Parathyroid adenoma (tissue), 2 donors: ENCODE results near the gene C9orf40.

Source experiments
- H2AFZ ChIP-seq: fragments of 300-600 bp; sonication (generic); one replicate; pipeline ENCODE4 v1.7.0; 2017; ENCODE audit warnings: antibody characterized with exemption, mild to moderate bottlenecking
- H3K27ac ChIP-seq: fragments of 300-600 bp; sonication (generic); one replicate; pipeline ENCODE4 v1.7.0; 2017
- H3K27me3 ChIP-seq: fragments of 300-600 bp; sonication (generic); one replicate; pipeline ENCODE4 v1.7.0; 2017; ENCODE audit warnings: low read length; ENCODE audit not compliant: control insufficient read depth, insufficient read depth
- H3K36me3 ChIP-seq: fragments of 300-600 bp; sonication (generic); one replicate; pipeline ENCODE4 v1.7.0; 2017; ENCODE audit warnings: low read length; ENCODE audit not compliant: control insufficient read depth, insufficient read depth
- H3K4me1 ChIP-seq: fragments of 300-600 bp; sonication (generic); one replicate; pipeline ENCODE4 v1.7.0; 2017; ENCODE audit warnings: control low read depth
- H3K4me2 ChIP-seq: fragments of 300-600 bp; sonication (generic); one replicate; pipeline ENCODE4 v1.7.0; 2017; ENCODE audit warnings: low read length
- H3K4me3 ChIP-seq: fragments of 300-600 bp; sonication (generic); one replicate; pipeline ENCODE4 v1.7.0; 2017; ENCODE audit warnings: low read depth, low read length
- H3K79me2 ChIP-seq: fragments of 300-600 bp; sonication (generic); one replicate; pipeline ENCODE4 v1.7.0; 2017; ENCODE audit warnings: control low read depth
- H3K9ac ChIP-seq: fragments of 300-600 bp; sonication (generic); one replicate; pipeline ENCODE4 v1.7.0; 2017; ENCODE audit warnings: mild to moderate bottlenecking
- H3K9me3 ChIP-seq: fragments of 300-600 bp; sonication (generic); one replicate; pipeline ENCODE4 v1.7.0; 2017; ENCODE audit warnings: low read length; ENCODE audit not compliant: control insufficient read depth
- TF ChIP-seq, protein P1 (sequence below): fragments of 300-600 bp; sonication (generic); IDR thresholded peaks from one replicate; pipeline ENCODE4 v1.7.0; 2017; ENCODE audit warnings: antibody characterized with exemption, mild to moderate bottlenecking
- donor health status: primary hyperparathyroidism.

The C9orf40 gene

DNA sequence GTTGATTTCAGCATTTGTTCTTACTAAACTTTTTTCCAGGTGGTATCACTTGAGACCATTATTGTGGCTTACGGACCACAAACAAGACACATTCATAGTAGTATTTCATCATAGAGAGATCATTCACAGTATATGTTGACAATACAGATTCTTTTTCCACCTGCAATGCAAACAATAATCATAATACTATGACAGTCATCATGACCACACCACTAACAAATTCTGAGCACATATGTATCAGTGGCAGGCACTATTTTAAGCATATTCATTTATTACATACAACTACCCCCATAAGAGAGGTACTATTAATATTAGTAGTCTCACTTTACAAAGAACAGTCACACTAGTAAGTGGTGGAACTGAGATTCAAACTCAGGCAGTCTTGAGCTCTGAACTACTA is 31.0 kb upstream of the C9orf40 start:
- no peak overlapping the region for H3K9ac ChIP-seq
- no peak overlapping the region for H3K4me3 ChIP-seq
- H3K27ac ChIP-seq, result no peak overlapping the region
- H3K79me2 ChIP-seq, result no peaks in the 10 kb centered on the region
- no peak overlapping the region for H3K4me2 ChIP-seq
- TF ChIP-seq, protein P1, sequence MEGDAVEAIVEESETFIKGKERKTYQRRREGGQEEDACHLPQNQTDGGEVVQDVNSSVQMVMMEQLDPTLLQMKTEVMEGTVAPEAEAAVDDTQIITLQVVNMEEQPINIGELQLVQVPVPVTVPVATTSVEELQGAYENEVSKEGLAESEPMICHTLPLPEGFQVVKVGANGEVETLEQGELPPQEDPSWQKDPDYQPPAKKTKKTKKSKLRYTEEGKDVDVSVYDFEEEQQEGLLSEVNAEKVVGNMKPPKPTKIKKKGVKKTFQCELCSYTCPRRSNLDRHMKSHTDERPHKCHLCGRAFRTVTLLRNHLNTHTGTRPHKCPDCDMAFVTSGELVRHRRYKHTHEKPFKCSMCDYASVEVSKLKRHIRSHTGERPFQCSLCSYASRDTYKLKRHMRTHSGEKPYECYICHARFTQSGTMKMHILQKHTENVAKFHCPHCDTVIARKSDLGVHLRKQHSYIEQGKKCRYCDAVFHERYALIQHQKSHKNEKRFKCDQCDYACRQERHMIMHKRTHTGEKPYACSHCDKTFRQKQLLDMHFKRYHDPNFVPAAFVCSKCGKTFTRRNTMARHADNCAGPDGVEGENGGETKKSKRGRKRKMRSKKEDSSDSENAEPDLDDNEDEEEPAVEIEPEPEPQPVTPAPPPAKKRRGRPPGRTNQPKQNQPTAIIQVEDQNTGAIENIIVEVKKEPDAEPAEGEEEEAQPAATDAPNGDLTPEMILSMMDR, result no peak
- H3K36me3 ChIP-seq, result no peaks in the 10 kb centered on the region
- H2AFZ ChIP-seq, result no peak overlapping the region
- no peaks in the 10 kb centered on the region for H3K4me1 ChIP-seq
- H3K27me3 ChIP-seq, result no peaks in the 10 kb centered on the region
- H3K9me3 ChIP-seq, result no peaks in the 10 kb centered on the region

DNA sequence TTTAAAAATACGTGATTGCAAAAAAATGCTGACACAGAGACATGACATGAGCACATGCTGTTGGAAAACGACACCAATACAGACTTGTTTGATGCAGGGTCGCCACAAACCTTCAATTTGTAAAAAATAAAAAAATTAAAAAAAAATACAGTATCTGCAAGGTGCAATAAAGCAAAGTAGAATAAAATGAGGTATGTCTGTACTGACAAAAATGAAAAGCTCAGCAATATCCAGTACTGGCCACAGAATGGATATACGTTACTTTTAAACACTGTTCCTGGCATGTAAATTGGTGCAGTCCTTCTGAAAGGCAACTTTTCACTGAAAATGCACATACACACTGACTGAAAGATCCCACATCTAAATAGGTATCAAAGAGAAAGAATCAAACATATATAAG is 27.1 kb upstream of the C9orf40 start:
- Histone ChIP-seq H3K36me3 (no peaks in the 10 kb centered on the region), H3K9me3 (no peaks in the 10 kb centered on the region), H3K9ac (no peak overlapping the region), H2AFZ (no peak overlapping the region), H3K4me2 (no peak overlapping the region), H3K27ac (no peak overlapping the region), H3K4me3 (no peak overlapping the region), H3K27me3 (no peaks in the 10 kb centered on the region), H3K79me2 (no peaks in the 10 kb centered on the region), H3K4me1 (no peaks in the 10 kb centered on the region)
- TF ChIP-seq, protein P1, result no peak

DNA sequence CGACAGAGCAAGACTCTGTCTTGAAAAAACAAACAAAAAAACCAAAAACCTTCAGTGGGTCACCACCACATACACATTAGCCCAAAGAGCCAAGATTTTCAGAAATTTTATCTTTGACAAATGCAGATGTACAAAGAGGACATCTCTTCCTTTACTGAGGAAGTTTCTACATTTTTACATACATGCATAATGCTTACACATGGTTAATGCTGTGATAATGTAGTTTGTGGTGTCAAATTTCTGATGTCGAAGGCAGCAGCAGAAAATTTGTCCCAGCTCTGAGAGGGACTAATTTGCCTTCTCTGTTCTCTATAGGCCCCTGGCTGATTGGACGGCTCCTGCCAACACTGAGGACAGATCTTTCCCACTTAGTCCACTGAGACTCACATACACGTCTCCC is 24.6 kb upstream of the C9orf40 start:
- no peaks in the 10 kb centered on the region for H3K9me3 ChIP-seq
- no peak overlapping the region for H3K4me2 ChIP-seq
- no peak overlapping the region for H3K4me3 ChIP-seq
- H3K27ac ChIP-seq, result no peak overlapping the region
- H3K79me2 ChIP-seq, result no peaks in the 10 kb centered on the region
- no peaks in the 10 kb centered on the region for H3K4me1 ChIP-seq
- H2AFZ ChIP-seq, result no peak overlapping the region
- no peaks in the 10 kb centered on the region for H3K36me3 ChIP-seq
- no peaks in the 10 kb centered on the region for H3K27me3 ChIP-seq
- no peak overlapping the region for H3K9ac ChIP-seq
- TF ChIP-seq, protein P1, result no peak

DNA sequence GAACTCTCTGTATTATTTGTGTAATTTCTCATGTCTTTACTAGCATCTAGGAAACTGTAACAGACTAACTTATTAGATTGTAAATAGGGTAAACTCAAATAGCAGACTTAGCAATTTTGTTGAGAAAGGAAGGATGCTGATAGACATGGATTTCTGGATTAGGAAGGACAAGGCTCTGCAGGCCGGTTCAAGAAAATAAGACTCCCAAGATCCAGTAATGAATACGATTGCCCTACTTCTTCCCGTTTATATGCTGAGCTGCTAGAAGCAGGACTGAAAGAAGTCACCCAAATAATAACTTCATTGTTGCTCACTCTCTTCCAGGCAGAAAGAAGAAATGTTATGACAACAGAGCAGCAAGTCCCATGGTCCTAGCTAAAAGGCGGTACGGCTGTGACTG is 22.8 kb upstream of the C9orf40 start:
- TF ChIP-seq, protein P1, result no peak
- H3K27me3 ChIP-seq, result no peaks in the 10 kb centered on the region
- H3K27ac ChIP-seq, result no peak overlapping the region
- no peaks in the 10 kb centered on the region for H3K4me1 ChIP-seq
- H3K9me3 ChIP-seq, result no peaks in the 10 kb centered on the region
- no peak overlapping the region for H3K4me2 ChIP-seq
- no peaks in the 10 kb centered on the region for H3K36me3 ChIP-seq
- H2AFZ ChIP-seq, result no peak overlapping the region
- no peaks in the 10 kb centered on the region for H3K79me2 ChIP-seq
- no peak overlapping the region for H3K9ac ChIP-seq
- no peak overlapping the region for H3K4me3 ChIP-seq

DNA sequence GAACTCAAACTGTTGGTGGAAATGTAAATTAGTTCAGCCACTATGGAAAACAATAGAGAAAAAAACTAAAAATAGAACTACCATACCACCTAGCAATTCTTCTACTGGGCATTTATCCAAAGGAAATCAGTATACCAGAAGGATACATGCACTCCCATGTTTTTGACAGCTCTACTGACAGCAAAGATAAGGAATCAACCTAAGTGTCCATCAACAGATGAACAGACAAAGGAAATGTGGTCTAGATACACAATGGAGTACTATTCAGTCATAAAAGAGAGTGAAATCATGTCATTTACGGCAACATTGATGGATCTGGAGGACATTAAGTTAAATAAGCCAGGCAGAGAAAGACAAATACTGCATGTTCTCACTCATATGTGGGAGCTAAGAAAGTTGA is 21.8 kb upstream of the C9orf40 start:
- TF ChIP-seq, protein P1, result no peak
- Histone ChIP-seq H3K36me3 (no peaks in the 10 kb centered on the region), H2AFZ (no peak overlapping the region), H3K4me2 (no peak overlapping the region), H3K4me1 (no peaks in the 10 kb centered on the region), H3K4me3 (no peak overlapping the region), H3K27ac (no peak overlapping the region), H3K79me2 (no peaks in the 10 kb centered on the region), H3K9me3 (no peaks in the 10 kb centered on the region), H3K9ac (no peak overlapping the region), H3K27me3 (no peaks in the 10 kb centered on the region)
